ENCODE results near the gene KRTAP12-2.

KRTAP12-2 gene

DNA sequence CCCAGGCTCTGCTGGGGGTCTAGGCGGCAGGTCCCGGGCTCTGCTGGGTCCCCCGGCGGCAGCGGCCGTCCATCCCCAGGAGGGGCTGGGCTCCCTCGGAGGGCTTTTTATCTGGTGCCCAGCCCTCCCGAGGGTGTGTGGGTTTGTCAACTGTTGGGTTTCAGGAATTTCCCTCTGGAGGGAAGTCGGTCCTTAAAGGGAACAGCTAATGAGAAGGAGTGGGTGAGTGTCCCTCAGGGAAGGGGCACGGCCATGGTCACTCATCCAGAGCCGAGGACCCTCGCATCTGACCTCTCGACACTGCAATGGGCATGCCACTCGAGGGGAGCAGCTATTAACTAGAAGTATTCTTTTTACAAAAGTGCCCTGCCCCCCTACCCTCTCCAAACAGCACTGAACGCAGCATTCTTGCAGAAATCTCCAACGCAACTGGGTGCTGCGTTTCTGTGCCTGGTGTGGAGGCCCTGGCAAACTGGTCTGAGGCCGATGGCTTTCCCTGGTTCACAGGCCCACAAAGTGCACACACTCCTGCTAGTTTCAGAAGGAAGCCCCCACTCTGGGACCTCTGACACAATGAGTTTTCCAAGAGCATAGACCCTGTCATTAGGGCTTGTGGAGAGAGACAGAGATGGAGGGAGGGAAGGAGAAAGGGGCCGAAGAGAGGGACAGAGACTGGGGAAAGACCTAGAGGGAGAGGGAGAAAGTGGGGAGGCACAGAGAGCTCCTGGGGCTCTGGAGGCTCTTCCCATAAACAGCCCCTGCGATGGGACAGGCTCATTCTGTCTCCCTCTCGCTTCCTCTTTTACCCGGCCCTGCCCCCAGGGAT, 45.7 kb upstream of the KRTAP12-2 start:
- no peak overlapping the region for H4K91ac ChIP-seq (ENCODE audit: low read depth, low read length, poor library complexity)
- no peaks in the 10 kb centered on the region for H3K79me1 ChIP-seq (ENCODE audit: low read depth, low read length)
- WGBS, 2 donors (ENCODE audit: extremely low coverage in 2 of 2, insufficient read length in 2 of 2, insufficient replicate concordance in 1 of 2) = no CpG with 5 or more reads among the region's 22 CpGs
- no peak overlapping the region for H4K8ac ChIP-seq (ENCODE audit: low read depth, low read length)
- no peaks in the 10 kb centered on the region for H3K9me3 ChIP-seq (replicated peaks in 1 of 2; ENCODE audit: control insufficient read depth in 2 of 2, insufficient read depth in 1 of 2, low read depth in 1 of 2, low read length in 2 of 2)
- H2AK5ac ChIP-seq (ENCODE audit: low read depth, low read length) = no peak overlapping the region
- H2BK12ac ChIP-seq (ENCODE audit: low read length) = no peak overlapping the region
- no peak overlapping the region for H2BK120ac ChIP-seq (ENCODE audit: low read depth, low read length)
- no peak overlapping the region for H2BK15ac ChIP-seq (ENCODE audit: low read length)
- no peak overlapping the region for H3K9ac ChIP-seq (ENCODE audit: low read depth, low read length, poor library complexity)
- no peak overlapping the region for H3K23ac ChIP-seq (ENCODE audit: low read depth, low read length, poor library complexity)
- H3K36me3 ChIP-seq (replicated peaks in 1 of 2; ENCODE audit: control insufficient read depth in 2 of 2, insufficient read depth in 2 of 2, low read length in 2 of 2) = no peaks in the 10 kb centered on the region
- H2BK5ac ChIP-seq (ENCODE audit: low read length) = no peak overlapping the region
- no peak overlapping the region for H3K4ac ChIP-seq (ENCODE audit: low read length)
- peaks cover 47 to 87% (median 65%) of the 10 kb centered on the region in 3 experiments for H3K27me3 ChIP-seq (ENCODE audit: control insufficient read depth in 3 of 3, insufficient read depth in 3 of 3, low read depth in 1 of 3, low read length in 3 of 3)
- no peak for DNase-seq (ENCODE audit: low spot score)
- H3K27ac ChIP-seq (replicated peaks; ENCODE audit: low read length) = no peak overlapping the region
- no peak overlapping the region for H3K14ac ChIP-seq (ENCODE audit: low read length)
- H3K18ac ChIP-seq (ENCODE audit: low read length) = peak overlapping the region; percentile 58
- H3K4me2 ChIP-seq (ENCODE audit: insufficient read depth, low read length, poor library complexity, severe bottlenecking) = no peak overlapping the region
- H3K4me3 ChIP-seq (ENCODE audit: low read length in 2 of 2) = no peak overlapping the region
- H2AFZ ChIP-seq (ENCODE audit: low read length) = no peak overlapping the region
- peaks cover 13 to 23% of the 10 kb centered on the region in 2 donors for H3K4me1 ChIP-seq (ENCODE audit: control insufficient read depth in 2 of 2, insufficient read depth in 1 of 2, low read depth in 1 of 2, low read length in 2 of 2)

DNA sequence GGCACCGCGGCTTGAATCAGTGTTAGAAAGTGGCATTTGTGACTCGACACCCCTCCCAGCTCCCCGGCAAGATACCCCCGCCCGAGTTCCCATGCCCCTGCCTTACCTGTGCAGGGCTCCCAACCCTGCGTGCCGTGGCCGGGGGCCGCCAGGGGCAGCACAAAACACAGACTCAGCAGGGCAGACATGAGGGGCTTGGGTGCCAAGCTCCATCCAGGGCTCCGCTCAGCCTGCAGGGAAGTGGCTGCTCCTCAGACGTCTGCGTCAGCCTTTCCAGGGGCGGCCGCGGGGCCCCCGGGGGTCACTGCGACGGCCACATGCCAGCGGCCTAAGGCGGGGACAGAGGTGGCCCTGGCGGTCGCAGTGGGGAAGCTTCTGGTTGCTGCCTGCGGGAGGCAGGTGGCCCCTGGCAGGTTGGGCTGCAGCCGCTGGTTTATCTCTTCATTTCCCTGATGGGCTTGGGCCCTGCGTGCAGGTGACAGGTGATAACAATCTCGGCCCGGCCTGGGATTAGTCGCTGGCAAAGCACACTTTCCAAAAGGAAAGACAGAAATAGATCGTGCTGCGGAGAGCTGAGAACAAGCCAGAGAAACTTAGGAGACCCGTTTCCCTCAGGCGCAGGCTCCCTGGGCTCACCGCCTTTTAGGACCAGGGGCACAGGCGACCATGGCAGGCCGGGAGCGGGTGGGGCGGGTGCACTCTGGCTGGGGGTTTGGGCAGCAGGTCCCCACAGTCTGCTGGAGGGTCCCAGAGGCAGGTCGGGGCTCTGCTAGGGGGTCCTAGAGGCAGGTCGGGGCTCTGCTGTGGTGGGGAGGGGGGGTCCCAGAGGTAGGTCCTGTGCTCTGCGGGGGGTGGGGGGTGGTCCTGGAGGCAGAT, 44.8 kb upstream of the KRTAP12-2 start, which contains the start of gene TSPEAR:
TSPEAR (minus strand) TSS at position 246 of the 876 bp plus-strand sequence; CDS start at position 188, 58 bp downstream.
- H3K4ac ChIP-seq (ENCODE audit: low read length) = no peak within 1 kb of the TSS
- H3K27ac ChIP-seq (replicated peaks; ENCODE audit: low read length) = no peak within 1 kb of the TSS
- H3K4me1 ChIP-seq (ENCODE audit: control insufficient read depth in 2 of 2, insufficient read depth in 1 of 2, low read depth in 1 of 2, low read length in 2 of 2) = peaks cover 13 to 25% of the 10 kb centered on the region in 2 donors
- no peak within 1 kb of the TSS for H2AFZ ChIP-seq (ENCODE audit: low read length)
- H4K8ac ChIP-seq (ENCODE audit: low read depth, low read length) = no peak within 1 kb of the TSS
- no peak for DNase-seq (ENCODE audit: low spot score)
- H3K9me3 ChIP-seq (replicated peaks in 1 of 2; ENCODE audit: control insufficient read depth in 2 of 2, insufficient read depth in 1 of 2, low read depth in 1 of 2, low read length in 2 of 2) = no peaks in the 10 kb centered on the region
- no peaks in the 10 kb centered on the region for H3K79me1 ChIP-seq (ENCODE audit: low read depth, low read length)
- H2BK15ac ChIP-seq (ENCODE audit: low read length) = peak within 1 kb of the TSS; percentile 50
- H3K4me3 ChIP-seq (ENCODE audit: low read length in 2 of 2) = no peak within 1 kb of the TSS
- H2BK12ac ChIP-seq (ENCODE audit: low read length) = no peak within 1 kb of the TSS
- no peaks in the 10 kb centered on the region for H3K36me3 ChIP-seq (replicated peaks in 1 of 2; ENCODE audit: control insufficient read depth in 2 of 2, insufficient read depth in 2 of 2, low read length in 2 of 2)
- H3K9ac ChIP-seq (ENCODE audit: low read depth, low read length, poor library complexity) = no peak within 1 kb of the TSS
- WGBS, 2 donors (ENCODE audit: extremely low coverage in 2 of 2, insufficient read length in 2 of 2, insufficient replicate concordance in 1 of 2) = no CpG with 5 or more reads among the region's 41 CpGs
- H2BK5ac ChIP-seq (ENCODE audit: low read length) = no peak within 1 kb of the TSS
- H3K27me3 ChIP-seq (ENCODE audit: control insufficient read depth in 3 of 3, insufficient read depth in 3 of 3, low read depth in 1 of 3, low read length in 3 of 3) = peaks cover 55 to 92% (median 73%) of the 10 kb centered on the region in 3 experiments
- H3K18ac ChIP-seq (ENCODE audit: low read length) = peak within 1 kb of the TSS; percentile 84
- peak within 1 kb of the TSS; percentile 95 for H2AK5ac ChIP-seq (ENCODE audit: low read depth, low read length)
- no peak within 1 kb of the TSS for H2BK120ac ChIP-seq (ENCODE audit: low read depth, low read length)
- H3K4me2 ChIP-seq (ENCODE audit: insufficient read depth, low read length, poor library complexity, severe bottlenecking) = no peak within 1 kb of the TSS
- H3K23ac ChIP-seq (ENCODE audit: low read depth, low read length, poor library complexity) = peak within 1 kb of the TSS; percentile 77
- peak within 1 kb of the TSS; percentile 50 for H3K14ac ChIP-seq (ENCODE audit: low read length)
- no peak within 1 kb of the TSS for H4K91ac ChIP-seq (ENCODE audit: low read depth, low read length, poor library complexity)

DNA sequence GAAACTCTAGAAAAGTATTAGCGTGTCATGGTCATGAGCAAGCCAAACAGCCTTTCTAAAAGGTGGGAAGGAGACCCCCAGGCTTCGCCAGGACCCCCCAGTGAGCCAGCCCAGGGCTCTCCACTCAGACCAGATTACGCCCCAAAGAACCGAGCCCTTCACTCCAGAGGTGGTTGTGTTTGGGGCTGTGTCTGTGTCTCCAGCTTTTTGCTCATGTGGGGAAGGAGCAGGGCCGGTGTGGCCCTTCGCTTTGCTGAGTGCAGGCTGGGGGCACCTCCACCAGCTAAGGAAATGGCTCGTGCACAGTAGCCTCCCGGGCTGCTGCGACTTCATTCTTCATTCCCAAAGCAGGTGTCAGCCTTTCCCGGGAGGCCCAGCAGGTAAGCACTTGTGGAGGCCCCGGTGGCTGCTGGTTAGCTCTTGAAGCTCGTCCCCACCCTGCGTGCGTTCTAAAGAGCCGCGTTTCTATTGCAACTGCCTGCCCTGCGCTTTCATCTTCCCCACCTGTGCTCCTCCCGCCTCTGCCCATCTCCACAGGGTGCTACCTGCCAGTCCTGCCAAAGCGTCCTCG, 44.1 kb upstream of the KRTAP12-2 start:
- no peak overlapping the region for H3K4me3 ChIP-seq (ENCODE audit: low read length in 2 of 2)
- H2BK5ac ChIP-seq (ENCODE audit: low read length) = no peak overlapping the region
- H3K4ac ChIP-seq (ENCODE audit: low read length) = no peak overlapping the region
- H4K91ac ChIP-seq (ENCODE audit: low read depth, low read length, poor library complexity) = no peak overlapping the region
- peak overlapping the region; percentile 84 for H3K18ac ChIP-seq (ENCODE audit: low read length)
- no peak overlapping the region for H2BK12ac ChIP-seq (ENCODE audit: low read length)
- no peak overlapping the region for H4K8ac ChIP-seq (ENCODE audit: low read depth, low read length)
- H2AFZ ChIP-seq (ENCODE audit: low read length) = no peak overlapping the region
- peak overlapping the region; percentile 50 for H2BK15ac ChIP-seq (ENCODE audit: low read length)
- H3K23ac ChIP-seq (ENCODE audit: low read depth, low read length, poor library complexity) = peak overlapping the region; percentile 77
- H3K14ac ChIP-seq (ENCODE audit: low read length) = peak overlapping the region; percentile 50
- peaks cover 3% of the 10 kb centered on the region for H3K79me1 ChIP-seq (ENCODE audit: low read depth, low read length)
- peaks cover 62 to 95% (median 81%) of the 10 kb centered on the region in 3 experiments for H3K27me3 ChIP-seq (ENCODE audit: control insufficient read depth in 3 of 3, insufficient read depth in 3 of 3, low read depth in 1 of 3, low read length in 3 of 3)
- no peak overlapping the region for H3K27ac ChIP-seq (replicated peaks; ENCODE audit: low read length)
- H3K4me2 ChIP-seq (ENCODE audit: insufficient read depth, low read length, poor library complexity, severe bottlenecking) = no peak overlapping the region
- H3K36me3 ChIP-seq (replicated peaks in 1 of 2; ENCODE audit: control insufficient read depth in 2 of 2, insufficient read depth in 2 of 2, low read length in 2 of 2) = no peaks in the 10 kb centered on the region
- H3K9ac ChIP-seq (ENCODE audit: low read depth, low read length, poor library complexity) = no peak overlapping the region
- H2AK5ac ChIP-seq (ENCODE audit: low read depth, low read length) = peak overlapping the region; percentile 95
- H2BK120ac ChIP-seq (ENCODE audit: low read depth, low read length) = no peak overlapping the region
- peaks cover 13 to 28% of the 10 kb centered on the region in 2 donors for H3K4me1 ChIP-seq (ENCODE audit: control insufficient read depth in 2 of 2, insufficient read depth in 1 of 2, low read depth in 1 of 2, low read length in 2 of 2)
- peaks cover 0 to 6% of the 10 kb centered on the region in 2 donors for H3K9me3 ChIP-seq (replicated peaks in 1 of 2; ENCODE audit: control insufficient read depth in 2 of 2, insufficient read depth in 1 of 2, low read depth in 1 of 2, low read length in 2 of 2)
- no peak for DNase-seq (ENCODE audit: low spot score)
- no CpG with 5 or more reads among the region's 20 CpGs for WGBS, 2 donors (ENCODE audit: extremely low coverage in 2 of 2, insufficient read length in 2 of 2, insufficient replicate concordance in 1 of 2)
